RWPE2 (cell line): ENCODE data around the gene PLD4.

Source experiments
- ATAC-seq: fragments of 200-7000 bp; cut with Tn5 transposase; 3 replicates; pipeline ENCODE4 v1.9.1; 2021; ENCODE audit warnings: low read depth
- DNase-seq: peaks from one replicate; pipeline ENCODE4 v3.0.0-alpha.2; 2020; ENCODE audit warnings: low spot score
- H3K27ac ChIP-seq: fragments of 450-650 bp; 2 replicates; pipeline ENCODE4 v1.5.1; 2017; ENCODE audit warnings: mild to moderate bottlenecking; ENCODE audit not compliant: poor library complexity, severe bottlenecking
- H3K27me3 ChIP-seq: fragments of 250-450 bp; sonication (Bioruptor Pico); 2 replicates; pipeline ENCODE4 v1.5.1; 2021; ENCODE audit warnings: mild to moderate bottlenecking, moderate library complexity; ENCODE audit not compliant: insufficient read depth, poor library complexity, severe bottlenecking
- H3K36me3 ChIP-seq: fragments of 250-450 bp; sonication (Bioruptor Pico); 2 replicates; pipeline ENCODE4 v1.5.1; 2020; ENCODE audit warnings: low read depth, mild to moderate bottlenecking, moderate library complexity
- H3K4me1 ChIP-seq: fragments of 250-450 bp; sonication (Bioruptor Pico); 2 replicates; pipeline ENCODE4 v1.5.1; 2021; ENCODE audit warnings: mild to moderate bottlenecking, moderate library complexity; ENCODE audit not compliant: insufficient read depth, poor library complexity, severe bottlenecking
- H3K4me3 ChIP-seq: fragments of 250-450 bp; sonication (Bioruptor Pico); 2 replicates; pipeline ENCODE4 v1.5.1; 2021; ENCODE audit warnings: mild to moderate bottlenecking, moderate library complexity; ENCODE audit not compliant: severe bottlenecking
- H3K9me3 ChIP-seq: fragments of 250-450 bp; sonication (Bioruptor Pico); 2 replicates; pipeline ENCODE4 v1.5.1; 2021; ENCODE audit warnings: mild to moderate bottlenecking, moderate library complexity; ENCODE audit not compliant: severe bottlenecking
- CTCF ChIP-seq: fragments of 450-650 bp; IDR thresholded peaks from one replicate; pipeline ENCODE4 v1.5.1; 2017; ENCODE audit warnings: mild to moderate bottlenecking, moderate library complexity; ENCODE audit not compliant: poor library complexity, severe bottlenecking

Gene PLD4

GRCh38 chr14:104954746-104955395 is 30.2 kb downstream of the PLD4 start:
- Histone ChIP-seq H3K36me3 (peaks cover 74% of the 10 kb centered on the region), H3K9me3 (no peaks in the 10 kb centered on the region), H3K27ac (no peak overlapping the region), H3K4me3 (no peak overlapping the region), H3K27me3 (no peaks in the 10 kb centered on the region), H3K4me1 (no peaks in the 10 kb centered on the region)
- TF ChIP-seq CTCF, result no peak
- DNase-seq (peak; percentile 69), ATAC-seq (no peak)

GRCh38 chr14:104955396-104955770 is 30.7 kb downstream of the PLD4 start:
- TF ChIP-seq CTCF, result no peak
- H3K4me1 ChIP-seq, result no peaks in the 10 kb centered on the region
- ATAC-seq (no peak), DNase-seq (peak; percentile 51)
- no peaks in the 10 kb centered on the region for H3K27me3 ChIP-seq
- peaks cover 79% of the 10 kb centered on the region for H3K36me3 ChIP-seq
- H3K9me3 ChIP-seq, result no peaks in the 10 kb centered on the region
- no peak overlapping the region for H3K27ac ChIP-seq
- no peak overlapping the region for H3K4me3 ChIP-seq

GRCh38 chr14:104956290-104956890 is 31.7 kb downstream of the PLD4 start:
- ATAC-seq (no peak), DNase-seq (peak; percentile 64)
- no peaks in the 10 kb centered on the region for H3K4me1 ChIP-seq
- H3K27me3 ChIP-seq, result no peaks in the 10 kb centered on the region
- no peak for TF ChIP-seq CTCF
- H3K27ac ChIP-seq, result no peak overlapping the region
- H3K4me3 ChIP-seq, result no peak overlapping the region
- H3K36me3 ChIP-seq, result peaks cover 87% of the 10 kb centered on the region
- H3K9me3 ChIP-seq, result no peaks in the 10 kb centered on the region

- H3K4me3 ChIP-seq, result no peak overlapping the region
- H3K36me3 ChIP-seq, result peaks cover 94% of the 10 kb centered on the region
- no peaks in the 10 kb centered on the region for H3K9me3 ChIP-seq
- DNase-seq (peak; percentile 71), ATAC-seq (peak; percentile 5; the same call in 1 of the 3 replicates)
- H3K4me1 ChIP-seq, result no peaks in the 10 kb centered on the region
- H3K27ac ChIP-seq, result no peak overlapping the region
- no peak for TF ChIP-seq CTCF
- no peaks in the 10 kb centered on the region for H3K27me3 ChIP-seq
These were observed 32.8 kb downstream of the PLD4 start for GRCh38 chr14:104957146-104958113.
